K562 treated with DMSO at 1 percent for 4 hours (cell line): ENCODE measurements around the gene AMY1A. TPM values are rescaled to one million over a fixed set of nuclear protein-coding genes. Genes with fewer than 3 reads are reported as not detected.

Source experiments
- total RNA-seq: library from RNA; unstranded; fragments of 300-600 nt; gene quantifications from 2 replicates; pipeline ENCODE4 v1.2.3, GENCODE V29; 2022; ENCODE audit not compliant: insufficient read depth

The AMY1A gene
- not detected in 2 replicates for total RNA-seq

GRCh38 chr1:103655460-103655859, at the start of gene AMY1A:
Gene AMY1A, plus strand, starts transcription at chr1:103655760. Its CDS starts 571 bp downstream, at chr1:103656331.

GRCh38 chr1:103616994-103617477, 38.5 kb upstream of the AMY1A start, which contains the start of gene AMY2A:
Gene AMY2A, plus strand, starts transcription at chr1:103617427. Its CDS starts 14 bp downstream, at chr1:103617441.

DNA sequence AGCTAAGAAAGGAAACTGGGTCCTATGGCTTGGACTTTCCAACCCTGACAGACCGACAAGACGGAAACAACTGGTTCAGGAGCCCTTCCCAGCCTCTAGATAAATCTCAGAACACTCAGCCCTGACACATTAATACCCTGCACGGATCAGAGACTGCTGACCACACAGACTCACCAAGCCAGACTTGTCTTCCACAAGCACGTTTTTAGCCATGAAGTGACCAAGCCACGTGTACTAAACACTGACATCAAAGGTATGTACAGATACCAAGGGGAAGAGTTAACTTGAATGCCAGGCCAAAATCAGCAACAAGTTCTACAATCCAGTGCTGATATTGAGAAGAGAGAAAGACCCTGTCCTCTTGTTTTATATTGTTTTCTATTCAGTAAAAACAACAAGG, 40.5 kb downstream of the AMY1A start, which contains the start of gene AMY1B:
Gene AMY1B (minus strand): TSS at position 101 of the 400 bp plus-strand sequence. CDS start 571 bp downstream, outside the sequence.

Other genes with a start within 250 kb of the AMY1A start
- 6.1 and 8.7 TPM in 2 replicates for gene RNPC3, start 130.1 kb upstream of the AMY1A start, total RNA-seq
- gene AMY2B, start 84.2 kb upstream of the AMY1A start, total RNA-seq = 0.46 and 3.1 TPM in 2 replicates
- gene AMY2A, start 38.3 kb upstream of the AMY1A start, total RNA-seq = not detected in 2 replicates
- not detected in 2 replicates for gene AMY1B, start 40.5 kb downstream of the AMY1A start, total RNA-seq
- gene AMY1C, start 94.1 kb downstream of the AMY1A start, total RNA-seq = not detected in 2 replicates